SU-DHL-6 (cell line): ENCODE results near the gene RBM33.
A peak's percentile ranks its signal among the peaks of the same experiment; 100 is the strongest.

Source experiments
- H2AFZ ChIP-seq: fragments of 200-600 bp; sonication (generic); 2 replicates; pipeline ENCODE4 v1.6.1; 2014; ENCODE audit warnings: low read depth, mild to moderate bottlenecking, moderate library complexity, mixed read lengths, antibody characterized with exemption, low read length; ENCODE audit not compliant: severe bottlenecking
- H3F3A ChIP-seq: fragments of 200-600 bp; shearing (Covaris generic); 2 replicates; pipeline ENCODE4 v1.6.0; 2016; ENCODE audit warnings: antibody characterized with exemption, mild to moderate bottlenecking; ENCODE audit not compliant: insufficient read depth
- H3K27ac ChIP-seq: fragments of 200-600 bp; sonication (generic); 2 replicates; pipeline ENCODE4 v1.5.1; 2016; ENCODE audit warnings: low read depth, mild to moderate bottlenecking, low read length, moderate library complexity, mixed read lengths
- H3K27me3 ChIP-seq: fragments of 200-600 bp; sonication (generic), shearing (Covaris generic); 2 replicates; pipeline ENCODE4 v1.6.0; 2014; ENCODE audit warnings: mild to moderate bottlenecking, low read length
- H3K36me3 ChIP-seq: fragments of 200-600 bp; sonication (generic); 2 replicates; pipeline ENCODE4 v1.6.1; 2014; ENCODE audit warnings: mild to moderate bottlenecking, low read length, mixed read lengths
- H3K4me2 ChIP-seq: fragments of 300-600, 200-600 bp; shearing (Covaris generic), sonication (generic); 2 replicates; pipeline ENCODE4 v1.6.0; 2014; ENCODE audit warnings: low read length, low read depth, mild to moderate bottlenecking; ENCODE audit not compliant: poor library complexity, severe bottlenecking
- H3K4me3 ChIP-seq: fragments of 200-600 bp; sonication (generic); 2 replicates; pipeline ENCODE4 v1.5.1; 2014; ENCODE audit warnings: antibody characterized with exemption, low read length, mild to moderate bottlenecking, mixed read lengths; ENCODE audit not compliant: insufficient read depth, poor library complexity, severe bottlenecking
- H3K79me2 ChIP-seq: fragments of 200-600 bp; sonication (generic); 2 replicates; pipeline ENCODE4 v1.6.1; 2014; ENCODE audit warnings: mild to moderate bottlenecking, low read length, moderate library complexity; ENCODE audit not compliant: insufficient read depth
- H3K9ac ChIP-seq: fragments of 200-600 bp; sonication (generic); 2 replicates; pipeline ENCODE4 v1.7.0; 2014; ENCODE audit warnings: mild to moderate bottlenecking, low read length
- H3K9me2 ChIP-seq: fragments of 200-600 bp; sonication (generic); replicated peaks from 2 replicates; pipeline ENCODE4 v1.6.1; 2014; ENCODE audit warnings: low read length; ENCODE audit not compliant: insufficient read depth
- H3K9me3 ChIP-seq: fragments of 200-600 bp; sonication (generic); 2 replicates; pipeline ENCODE4 v1.6.1; 2014; ENCODE audit warnings: low read length, mixed read lengths; ENCODE audit not compliant: insufficient read depth
- H4K20me1 ChIP-seq: fragments of 200-600 bp; sonication (generic); 2 replicates; pipeline ENCODE4 v1.6.1; 2014; ENCODE audit warnings: low read depth, mild to moderate bottlenecking, antibody characterized with exemption, low read length, moderate library complexity, mixed read lengths
- EZH2phosphoT487 ChIP-seq: fragments of 200-600 bp; sonication (generic), shearing (Covaris generic); conservative IDR thresholded peaks from 2 replicates; pipeline ENCODE4 v1.6.1; 2018; ENCODE audit warnings: mild to moderate bottlenecking, antibody characterized with exemption, low read length, moderate library complexity, mixed read lengths
- TF ChIP-seq, protein P1 (sequence below): fragments of 200-600 bp; sonication (generic); IDR thresholded peaks from one replicate; pipeline ENCODE4 v1.5.1; 2017; ENCODE audit warnings: antibody characterized with exemption, mild to moderate bottlenecking, low read length, moderate library complexity; ENCODE audit not compliant: insufficient read depth, poor library complexity, severe bottlenecking

The RBM33 gene

GRCh38 chr7:155813546-155814315 is 169.3 kb downstream of the RBM33 start:
- H3K4me3 ChIP-seq: no peak overlapping the region
- H3K9me2 ChIP-seq: no peaks in the 10 kb centered on the region
- H3K4me2 ChIP-seq: no peak overlapping the region
- H2AFZ ChIP-seq: no peak overlapping the region
- H3K9ac ChIP-seq: no peak overlapping the region
- TF ChIP-seq, protein P1, sequence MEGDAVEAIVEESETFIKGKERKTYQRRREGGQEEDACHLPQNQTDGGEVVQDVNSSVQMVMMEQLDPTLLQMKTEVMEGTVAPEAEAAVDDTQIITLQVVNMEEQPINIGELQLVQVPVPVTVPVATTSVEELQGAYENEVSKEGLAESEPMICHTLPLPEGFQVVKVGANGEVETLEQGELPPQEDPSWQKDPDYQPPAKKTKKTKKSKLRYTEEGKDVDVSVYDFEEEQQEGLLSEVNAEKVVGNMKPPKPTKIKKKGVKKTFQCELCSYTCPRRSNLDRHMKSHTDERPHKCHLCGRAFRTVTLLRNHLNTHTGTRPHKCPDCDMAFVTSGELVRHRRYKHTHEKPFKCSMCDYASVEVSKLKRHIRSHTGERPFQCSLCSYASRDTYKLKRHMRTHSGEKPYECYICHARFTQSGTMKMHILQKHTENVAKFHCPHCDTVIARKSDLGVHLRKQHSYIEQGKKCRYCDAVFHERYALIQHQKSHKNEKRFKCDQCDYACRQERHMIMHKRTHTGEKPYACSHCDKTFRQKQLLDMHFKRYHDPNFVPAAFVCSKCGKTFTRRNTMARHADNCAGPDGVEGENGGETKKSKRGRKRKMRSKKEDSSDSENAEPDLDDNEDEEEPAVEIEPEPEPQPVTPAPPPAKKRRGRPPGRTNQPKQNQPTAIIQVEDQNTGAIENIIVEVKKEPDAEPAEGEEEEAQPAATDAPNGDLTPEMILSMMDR: no peak
- no peak for TF ChIP-seq EZH2phosphoT487
- no peaks in the 10 kb centered on the region for H3K36me3 ChIP-seq
- H4K20me1 ChIP-seq: no peaks in the 10 kb centered on the region
- no peak overlapping the region for H3K27ac ChIP-seq
- H3K27me3 ChIP-seq: no peaks in the 10 kb centered on the region
- H3K9me3 ChIP-seq: no peaks in the 10 kb centered on the region
- no peaks in the 10 kb centered on the region for H3F3A ChIP-seq
- no peaks in the 10 kb centered on the region for H3K79me2 ChIP-seq

DNA sequence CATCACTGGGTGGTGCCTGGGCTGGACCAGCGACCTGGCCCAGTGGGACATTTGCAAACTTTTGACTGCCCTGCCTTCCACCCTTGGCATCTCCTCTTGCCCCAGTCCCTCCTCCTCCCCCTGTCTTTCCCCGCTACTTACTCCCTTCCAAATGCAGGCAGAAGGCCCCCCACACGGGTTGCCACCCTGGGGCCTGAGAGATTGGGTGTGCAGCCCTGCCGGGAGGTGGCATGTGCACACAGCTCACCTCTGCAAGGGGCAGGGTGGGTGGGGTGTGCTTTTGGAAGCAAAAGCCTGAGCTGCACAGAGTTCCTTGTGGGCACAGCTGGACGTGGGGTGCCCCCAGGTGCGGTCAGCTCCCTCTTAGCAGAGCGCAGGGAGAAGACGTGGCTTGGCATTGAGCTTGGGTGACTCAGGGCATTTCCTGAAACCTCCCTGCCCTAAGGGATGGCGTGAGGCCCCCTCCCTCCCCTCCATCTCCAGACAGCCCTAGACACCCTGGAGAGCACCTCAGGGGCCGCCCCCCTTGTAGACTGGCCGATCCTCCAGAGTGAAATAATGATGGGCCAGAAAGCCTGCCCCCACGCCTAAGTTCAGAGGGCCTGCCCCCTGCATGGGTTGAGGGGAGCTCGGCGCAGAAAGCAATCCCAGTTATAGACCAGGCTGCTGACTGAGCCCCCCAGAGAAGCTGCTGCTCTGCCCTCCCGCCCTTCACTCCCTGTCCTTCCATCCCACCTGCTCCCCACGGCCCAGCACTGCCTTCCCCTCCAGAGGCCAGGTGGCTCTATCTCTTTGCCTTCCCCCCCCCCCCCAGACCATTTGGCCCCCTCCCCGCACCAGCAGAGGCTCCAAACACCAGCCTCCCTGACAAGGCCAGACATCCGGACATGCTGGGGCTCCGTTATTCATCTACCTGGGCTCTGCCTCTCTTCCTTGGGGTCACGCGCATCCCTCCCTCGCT is 170.1 kb downstream of the RBM33 start:
- Histone ChIP-seq H4K20me1 (no peaks in the 10 kb centered on the region), H3K27me3 (no peaks in the 10 kb centered on the region), H3K9me3 (no peaks in the 10 kb centered on the region), H3K4me2 (no peak overlapping the region), H3K79me2 (no peaks in the 10 kb centered on the region), H2AFZ (no peak overlapping the region), H3K4me3 (no peak overlapping the region), H3K36me3 (no peaks in the 10 kb centered on the region), H3K9me2 (no peaks in the 10 kb centered on the region), H3F3A (no peaks in the 10 kb centered on the region), H3K9ac (no peak overlapping the region), H3K27ac (no peak overlapping the region)
- TF ChIP-seq, protein P1: no peak
- no peak for TF ChIP-seq EZH2phosphoT487

GRCh38 chr7:155815332-155816191 is 171.1 kb downstream of the RBM33 start:
- Histone ChIP-seq H3K4me2 (peak overlapping the region; percentile 20), H3K27ac (no peak overlapping the region), H4K20me1 (no peaks in the 10 kb centered on the region), H3K36me3 (no peaks in the 10 kb centered on the region), H2AFZ (no peak overlapping the region), H3K79me2 (no peaks in the 10 kb centered on the region), H3K9me3 (no peaks in the 10 kb centered on the region), H3K27me3 (no peaks in the 10 kb centered on the region), H3K9ac (no peak overlapping the region), H3K4me3 (no peak overlapping the region), H3K9me2 (no peaks in the 10 kb centered on the region), H3F3A (no peaks in the 10 kb centered on the region)
- TF ChIP-seq, protein P1: peak; percentile 42
- no peak for TF ChIP-seq EZH2phosphoT487
